ENCODE measurements around the gene KLHL5.

The KLHL5 gene

DNA sequence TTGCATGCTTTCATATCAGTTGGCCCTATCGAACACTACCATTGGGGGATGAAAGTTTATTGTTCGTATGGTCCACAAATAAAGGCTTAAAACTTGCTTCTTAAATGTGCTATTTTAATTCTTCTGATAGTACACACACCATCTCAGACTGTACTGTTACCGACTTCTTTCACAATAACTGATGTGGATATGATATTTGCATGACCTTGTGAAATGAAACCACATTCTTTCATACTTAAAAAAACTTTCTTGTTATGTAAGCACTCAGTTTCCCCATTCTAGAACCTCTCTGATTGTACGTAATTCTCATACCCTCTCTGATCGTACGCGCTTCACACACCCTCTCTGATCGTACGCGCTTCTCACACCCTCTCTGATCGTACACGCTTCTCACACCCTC is 108.3 kb downstream of the KLHL5 start:
- ChIA-PET CTCF (interaction anchor here (1.2 kb wide), 1 partner anchor 12 kb away, joined by 4 read pairs; the partner anchor contains the start of gene WDR19), POLR2A (ENCODE audit: low non-redundant PET) (no interaction called here)
- no peak for DNase-seq (ENCODE audit: low spot score)
- TF ChIP-seq, protein P1, sequence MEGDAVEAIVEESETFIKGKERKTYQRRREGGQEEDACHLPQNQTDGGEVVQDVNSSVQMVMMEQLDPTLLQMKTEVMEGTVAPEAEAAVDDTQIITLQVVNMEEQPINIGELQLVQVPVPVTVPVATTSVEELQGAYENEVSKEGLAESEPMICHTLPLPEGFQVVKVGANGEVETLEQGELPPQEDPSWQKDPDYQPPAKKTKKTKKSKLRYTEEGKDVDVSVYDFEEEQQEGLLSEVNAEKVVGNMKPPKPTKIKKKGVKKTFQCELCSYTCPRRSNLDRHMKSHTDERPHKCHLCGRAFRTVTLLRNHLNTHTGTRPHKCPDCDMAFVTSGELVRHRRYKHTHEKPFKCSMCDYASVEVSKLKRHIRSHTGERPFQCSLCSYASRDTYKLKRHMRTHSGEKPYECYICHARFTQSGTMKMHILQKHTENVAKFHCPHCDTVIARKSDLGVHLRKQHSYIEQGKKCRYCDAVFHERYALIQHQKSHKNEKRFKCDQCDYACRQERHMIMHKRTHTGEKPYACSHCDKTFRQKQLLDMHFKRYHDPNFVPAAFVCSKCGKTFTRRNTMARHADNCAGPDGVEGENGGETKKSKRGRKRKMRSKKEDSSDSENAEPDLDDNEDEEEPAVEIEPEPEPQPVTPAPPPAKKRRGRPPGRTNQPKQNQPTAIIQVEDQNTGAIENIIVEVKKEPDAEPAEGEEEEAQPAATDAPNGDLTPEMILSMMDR (conservative IDR thresholded peaks at IDR 0.05; ENCODE audit: low read depth): no peak
- no peak overlapping the region for H3K27ac ChIP-seq
